MCF 10A (cell line): ENCODE results near the gene DDHD1. TPM values are rescaled to one million over a fixed set of nuclear protein-coding genes. Genes with fewer than 3 reads are reported as not detected.

Source experiments
- BruUV-seq: library from RNA; stranded (reverse); fragments of 400-500 nt; replicated peaks from 2 replicates; lab custom pipeline; 2021; lab: Mats Ljungman, UMichigan
- CTCF ChIA-PET: fragments of 300-600 bp; sonication (Branson Sonifier 250); formaldehyde crosslinking; extraction: SDS; loops from one replicate; lab custom pipeline; 2021; ENCODE audit warnings: antibody characterized with exemption, inconsistent platforms; lab: Yijun Ruan, JAX
- POLR2A ChIA-PET: fragments of 300-600, 350-650 bp; sonication (Branson Sonifier 250); formaldehyde crosslinking; extraction: SDS; loops from one replicate; lab custom pipeline; 2020; ENCODE audit warnings: antibody characterized with exemption, inconsistent platforms; lab: Yijun Ruan, JAX
- DNase-seq: peaks from one replicate; pipeline ENCODE4 v3.0.0-alpha.2; 2018; ENCODE audit not compliant: unreplicated experiment
- H3K27ac Mint-ChIP-seq: one replicate; pipeline ENCODE4 v1.8.0; 2022; ENCODE audit warnings: mild to moderate bottlenecking, low read depth, mixed read lengths; ENCODE audit not compliant: unreplicated experiment
- H3K27me3 Mint-ChIP-seq: one replicate; pipeline ENCODE4 v1.8.0; 2022; ENCODE audit warnings: mixed read lengths; ENCODE audit not compliant: insufficient read depth, unreplicated experiment
- H3K36me3 Mint-ChIP-seq: one replicate; pipeline ENCODE4 v1.8.0; 2022; ENCODE audit warnings: mild to moderate bottlenecking, moderate library complexity, mixed read lengths; ENCODE audit not compliant: insufficient read depth, unreplicated experiment
- H3K4me1 Mint-ChIP-seq: one replicate; pipeline ENCODE4 v1.8.0; 2022; ENCODE audit warnings: mixed read lengths; ENCODE audit not compliant: insufficient read depth, unreplicated experiment
- H3K4me3 Mint-ChIP-seq: one replicate; pipeline ENCODE4 v1.8.0; 2022; ENCODE audit warnings: mild to moderate bottlenecking, moderate library complexity, mixed read lengths; ENCODE audit not compliant: unreplicated experiment
- H3K9me3 Mint-ChIP-seq: one replicate; pipeline ENCODE4 v1.8.0; 2022; ENCODE audit warnings: mixed read lengths; ENCODE audit not compliant: unreplicated experiment
- CTCF ChIP-seq: fragments of 200-600 bp; IDR thresholded peaks from one replicate; pipeline ENCODE4 v1.8.0; 2022; ENCODE audit warnings: antibody characterized with exemption, mild to moderate bottlenecking; ENCODE audit not compliant: unreplicated experiment
- intact Hi-C: fragments of 100-400 bp; cut with micrococcal nuclease; formaldehyde crosslinking; loops from 2 replicates; pipeline ENCODE4 v1.14.1; 2022
- total RNA-seq: library from RNA; stranded (reverse); gene quantifications from 2 replicates; pipeline ENCODE4 v1.2.3, GENCODE V29; 2022

Gene DDHD1
- total RNA-seq, 1 experiment from 2014 or later: 16.3 TPM

DNA sequence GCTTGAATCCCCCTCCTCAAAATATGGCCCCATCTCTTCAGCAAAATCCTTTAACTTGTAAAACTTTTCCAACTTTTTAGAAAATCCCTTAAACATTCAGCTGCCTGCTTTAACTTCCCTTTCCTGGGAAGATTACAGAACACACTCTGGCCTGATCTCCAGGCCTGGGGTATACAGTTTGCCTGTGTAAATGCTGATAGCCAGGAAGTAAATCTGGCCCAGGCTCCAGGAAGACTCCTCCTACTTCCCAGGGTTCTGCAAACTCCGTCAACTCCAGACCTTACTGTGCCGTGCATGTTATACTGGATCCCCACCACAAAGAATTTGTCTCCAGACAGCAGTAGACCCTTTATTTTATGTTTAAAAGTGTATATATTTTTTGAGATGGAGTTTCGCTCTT is 135.3 kb downstream of the DDHD1 start:
- Mint-ChIP-seq H3K4me1 (peaks cover 7% of the 10 kb centered on the region), H3K27me3 (no peaks in the 10 kb centered on the region), H3K27ac (no peak overlapping the region), H3K36me3 (no peaks in the 10 kb centered on the region), H3K4me3 (no peak overlapping the region), H3K9me3 (no peaks in the 10 kb centered on the region)
- ChIA-PET CTCF (interaction anchor here (0.6 to 0.7 kb wide), 2 partner anchors 75 to 288 kb away, joined by 3 read pairs; no protein-coding TSS in a partner anchor), POLR2A (no interaction called here)
- intact Hi-C loops: no loop called here
- no TSS peak for BruUV-seq
- DNase-seq: no peak
- no peak for TF ChIP-seq CTCF

DNA sequence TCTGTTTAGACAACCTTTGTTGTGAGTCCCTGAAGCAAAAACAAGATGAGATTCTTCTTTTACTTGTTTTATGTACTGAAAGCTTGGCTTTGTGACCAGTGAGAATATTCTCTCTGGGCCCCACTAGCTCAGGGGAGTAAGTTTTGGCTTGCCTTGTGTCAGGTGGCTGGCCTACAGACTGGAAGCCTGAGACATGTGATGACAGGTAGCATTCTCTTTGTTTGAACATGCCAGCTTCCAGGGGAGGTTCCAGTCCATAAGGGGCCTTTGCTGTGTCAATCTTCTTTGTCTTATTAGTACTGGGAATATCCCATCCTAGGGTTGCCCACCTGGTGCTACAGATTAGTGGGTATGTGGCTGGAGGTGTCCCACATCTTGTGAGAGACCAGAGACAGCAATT is 136.2 kb downstream of the DDHD1 start:
- Mint-ChIP-seq H3K27me3 (no peaks in the 10 kb centered on the region), H3K36me3 (no peaks in the 10 kb centered on the region), H3K27ac (no peak overlapping the region), H3K4me3 (no peak overlapping the region), H3K9me3 (no peaks in the 10 kb centered on the region), H3K4me1 (peaks cover 9% of the 10 kb centered on the region)
- no TSS peak for BruUV-seq
- DNase-seq: no peak
- CTCF ChIA-PET: interaction anchor here (0.6 kb wide), 1 partner anchor 279 kb away, joined by 4 read pairs; no protein-coding TSS in a partner anchor
- intact Hi-C loops: no loop called here
- no peak for TF ChIP-seq CTCF
- POLR2A ChIA-PET: interaction anchor here (0.6 to 1.7 kb wide), 2 partner anchors 17 to 781 kb away, joined by 3 to 5 read pairs; no protein-coding TSS in a partner anchor

DNA sequence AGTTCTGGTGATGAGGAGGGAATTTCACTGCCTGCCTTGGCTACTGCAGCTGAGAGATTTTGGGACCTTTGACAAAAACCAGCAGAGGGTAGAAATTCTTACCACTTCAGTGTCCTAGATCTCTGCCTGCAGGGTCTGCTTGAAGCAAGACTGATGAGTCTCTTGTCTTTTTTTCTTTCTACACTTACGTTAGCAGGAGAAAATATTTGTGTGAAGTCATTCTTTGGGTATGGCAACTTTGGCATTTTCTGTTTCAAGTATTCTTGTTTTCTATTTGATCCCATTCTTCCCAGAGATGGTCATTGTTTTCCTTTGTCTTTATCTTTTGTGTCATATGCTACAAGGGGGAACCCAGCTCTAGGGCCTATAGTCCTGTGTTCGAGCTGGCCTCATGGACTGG is 136.6 kb downstream of the DDHD1 start:
- H3K36me3 Mint-ChIP-seq: no peaks in the 10 kb centered on the region
- H3K4me1 Mint-ChIP-seq: peaks cover 13% of the 10 kb centered on the region
- TF ChIP-seq CTCF: no peak
- no peaks in the 10 kb centered on the region for H3K9me3 Mint-ChIP-seq
- no peak overlapping the region for H3K4me3 Mint-ChIP-seq
- intact Hi-C loops: no loop called here
- CTCF ChIA-PET: interaction anchor here (0.6 kb wide), 2 partner anchors 71 to 279 kb away, joined by 3 to 4 read pairs; no protein-coding TSS in a partner anchor
- DNase-seq: no peak
- no peaks in the 10 kb centered on the region for H3K27me3 Mint-ChIP-seq
- H3K27ac Mint-ChIP-seq: no peak overlapping the region
- no TSS peak for BruUV-seq
- POLR2A ChIA-PET: interaction anchor here (1.7 kb wide), 1 partner anchor 18 kb away, joined by 5 read pairs; no protein-coding TSS in a partner anchor

DNA sequence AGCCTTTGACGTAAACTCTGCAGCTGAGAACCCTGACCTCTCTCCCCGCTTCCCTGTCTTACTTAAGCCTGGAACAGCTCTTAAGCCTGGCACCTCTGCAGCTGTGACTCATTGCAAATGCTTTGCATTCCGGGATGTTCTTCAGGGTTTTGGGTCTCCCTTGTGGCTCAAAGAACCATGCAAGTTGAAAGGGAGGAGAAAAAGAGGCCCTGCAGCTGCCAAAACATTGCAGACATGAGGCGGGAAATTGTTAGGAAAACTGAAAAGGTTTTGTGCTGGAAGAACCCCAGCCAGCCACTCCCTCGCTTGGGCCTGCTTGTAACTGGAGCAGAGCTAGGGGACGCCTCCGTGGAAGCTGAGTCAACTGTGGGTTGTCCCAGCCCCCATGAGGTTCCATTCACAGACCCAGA is 142.1 kb downstream of the DDHD1 start:
- peak; percentile 95 for DNase-seq
- peak overlapping the region; percentile 44 for H3K27ac Mint-ChIP-seq
- POLR2A ChIA-PET: interaction anchor here (0.8 to 2.0 kb wide), 3 partner anchors 12 to 22 kb away, joined by 3 to 6 read pairs (median 5); no protein-coding TSS in a partner anchor
- CTCF ChIA-PET: interaction anchor here (0.7 to 1.6 kb wide), 8 partner anchors 9 to 1171 kb away, joined by 3 to 9 read pairs (median 3); no protein-coding TSS in a partner anchor
- intact Hi-C loops: no loop called here
- BruUV-seq: no TSS peak
- no peaks in the 10 kb centered on the region for H3K36me3 Mint-ChIP-seq
- H3K4me1 Mint-ChIP-seq: peaks cover 34% of the 10 kb centered on the region
- no peak for TF ChIP-seq CTCF
- no peaks in the 10 kb centered on the region for H3K27me3 Mint-ChIP-seq
- H3K9me3 Mint-ChIP-seq: no peaks in the 10 kb centered on the region
- peak overlapping the region; percentile 22 for H3K4me3 Mint-ChIP-seq
